Duodenal mucosa (tissue), 2 donors: ENCODE measurements around the gene SNX8.

Source experiments
- H3K27ac ChIP-seq: one replicate; pipeline ENCODE4 v1.7.0; 2013; ENCODE audit warnings: low read depth, low read length
- H3K27me3 ChIP-seq, 2 donors: one replicate each; pipeline ENCODE4 v1.7.0; 2013; ENCODE audit warnings: low read length in 2 of 2, control low read depth in 1 of 2; ENCODE audit not compliant: insufficient read depth in 2 of 2, control insufficient read depth in 1 of 2
- H3K36me3 ChIP-seq, 2 donors: one replicate each; pipeline ENCODE4 v1.7.0; 2013; ENCODE audit warnings: low read length in 2 of 2, control low read depth in 1 of 2; ENCODE audit not compliant: insufficient read depth in 2 of 2, control insufficient read depth in 1 of 2
- H3K4me1 ChIP-seq, 2 donors: one replicate each; pipeline ENCODE4 v1.7.0; 2013; ENCODE audit warnings: low read length in 2 of 2, control low read depth in 1 of 2; ENCODE audit not compliant: insufficient read depth in 2 of 2, control insufficient read depth in 1 of 2
- H3K4me3 ChIP-seq, 2 donors: one replicate each; pipeline ENCODE4 v1.7.0; 2013; ENCODE audit warnings: low read length in 2 of 2, low read depth in 1 of 2
- H3K9ac ChIP-seq, 2 donors: one replicate each; pipeline ENCODE4 v1.7.0; 2013; ENCODE audit warnings: low read length in 2 of 2, low read depth in 1 of 2
- H3K9me3 ChIP-seq, 2 donors: one replicate each; pipeline ENCODE4 v1.7.0; 2013; ENCODE audit warnings: low read length in 2 of 2, control low read depth in 1 of 2; ENCODE audit not compliant: control insufficient read depth in 1 of 2

Gene SNX8

DNA sequence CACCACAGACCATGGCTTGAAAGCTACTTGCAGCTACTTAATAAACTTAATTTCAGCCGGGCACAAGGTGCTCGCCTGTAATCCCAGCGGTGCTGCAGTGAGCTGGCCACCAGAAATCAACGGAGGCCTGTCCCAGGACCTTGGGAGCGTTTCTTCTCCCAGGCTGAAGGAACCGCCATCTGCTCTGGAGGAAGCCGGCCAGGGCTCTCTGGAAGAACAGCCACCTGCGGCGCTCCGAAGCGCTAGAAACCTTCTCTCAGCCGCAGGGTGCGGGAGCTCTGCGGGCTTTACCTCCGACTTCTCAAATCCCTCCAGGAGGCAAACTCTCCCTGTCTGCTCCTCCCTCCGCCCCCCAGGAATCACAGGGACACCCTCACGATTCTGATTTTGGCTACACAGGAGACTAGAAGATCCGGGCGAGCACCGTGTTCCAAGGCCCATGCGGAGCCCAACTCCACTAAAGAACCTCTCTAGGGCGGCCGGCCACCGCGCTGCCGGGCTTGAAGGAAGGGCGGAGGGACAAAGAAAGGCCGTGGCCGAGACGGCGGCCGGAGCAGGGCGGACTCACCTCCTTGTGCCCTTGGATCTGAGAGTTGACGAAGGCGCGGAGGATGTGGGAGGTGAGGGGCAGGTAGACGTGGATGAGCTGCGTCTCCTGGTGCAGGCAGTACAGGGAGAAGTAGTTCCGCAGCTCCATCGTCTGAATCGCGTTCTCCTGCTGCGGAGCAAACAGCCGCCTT, 57.8 kb downstream of the SNX8 start:
- H3K9ac ChIP-seq: no peak overlapping the region
- no peaks in the 10 kb centered on the region for H3K9me3 ChIP-seq
- H3K27me3 ChIP-seq: no peaks in the 10 kb centered on the region
- H3K4me1 ChIP-seq: no peaks in the 10 kb centered on the region
- no peak overlapping the region for H3K27ac ChIP-seq
- no peak overlapping the region for H3K4me3 ChIP-seq
- H3K36me3 ChIP-seq: peaks cover 11 to 37% of the 10 kb centered on the region in 2 donors

GRCh38 chr7:2255145-2256139, 58.8 kb downstream of the SNX8 start:
- no peaks in the 10 kb centered on the region for H3K4me1 ChIP-seq
- H3K36me3 ChIP-seq: peaks cover 13 to 37% of the 10 kb centered on the region in 2 donors
- H3K27ac ChIP-seq: no peak overlapping the region
- H3K9ac ChIP-seq: no peak overlapping the region
- no peaks in the 10 kb centered on the region for H3K9me3 ChIP-seq
- no peak overlapping the region for H3K4me3 ChIP-seq
- no peaks in the 10 kb centered on the region for H3K27me3 ChIP-seq

DNA sequence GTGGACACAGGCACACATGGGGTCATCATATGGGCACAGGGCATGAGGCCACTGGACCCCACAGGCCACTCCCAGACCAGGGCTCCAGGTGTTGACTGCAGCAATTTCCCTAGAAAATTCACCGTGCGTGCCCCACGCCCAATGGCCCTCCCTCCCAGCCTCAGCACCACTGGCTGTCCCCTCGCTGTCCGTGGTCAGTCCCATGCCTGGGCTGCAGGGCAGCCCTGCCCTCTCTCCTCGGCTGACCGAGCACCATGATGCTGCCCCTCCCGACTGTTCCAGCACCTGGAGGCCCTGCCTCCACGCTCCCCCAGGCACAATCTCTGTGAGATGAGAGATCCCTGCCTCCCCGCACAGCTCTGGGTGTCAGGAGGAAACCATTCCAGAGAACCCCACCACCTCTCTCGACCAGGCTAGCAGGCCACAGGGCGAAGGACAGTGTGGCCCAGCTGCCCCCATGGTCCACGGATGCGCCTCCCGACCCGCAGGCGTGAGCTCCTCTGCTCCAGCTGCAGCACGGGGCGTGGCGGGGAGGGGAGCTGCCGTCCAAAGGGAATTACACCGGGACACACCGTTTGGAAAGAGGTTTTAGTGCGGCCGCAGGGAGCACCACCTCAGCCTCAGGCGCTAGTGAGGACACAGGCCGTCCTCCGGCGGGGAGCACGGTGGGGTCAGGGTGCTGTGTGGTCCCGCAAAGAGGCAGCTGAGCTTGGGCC, 59.7 kb downstream of the SNX8 start:
- H3K27ac ChIP-seq: no peak overlapping the region
- no peak overlapping the region for H3K4me3 ChIP-seq
- H3K4me1 ChIP-seq: peaks cover 2 to 3% of the 10 kb centered on the region in 2 donors
- peaks cover 13 to 34% of the 10 kb centered on the region in 2 donors for H3K36me3 ChIP-seq
- H3K9ac ChIP-seq: no peak overlapping the region
- H3K9me3 ChIP-seq: no peaks in the 10 kb centered on the region
- no peaks in the 10 kb centered on the region for H3K27me3 ChIP-seq

DNA sequence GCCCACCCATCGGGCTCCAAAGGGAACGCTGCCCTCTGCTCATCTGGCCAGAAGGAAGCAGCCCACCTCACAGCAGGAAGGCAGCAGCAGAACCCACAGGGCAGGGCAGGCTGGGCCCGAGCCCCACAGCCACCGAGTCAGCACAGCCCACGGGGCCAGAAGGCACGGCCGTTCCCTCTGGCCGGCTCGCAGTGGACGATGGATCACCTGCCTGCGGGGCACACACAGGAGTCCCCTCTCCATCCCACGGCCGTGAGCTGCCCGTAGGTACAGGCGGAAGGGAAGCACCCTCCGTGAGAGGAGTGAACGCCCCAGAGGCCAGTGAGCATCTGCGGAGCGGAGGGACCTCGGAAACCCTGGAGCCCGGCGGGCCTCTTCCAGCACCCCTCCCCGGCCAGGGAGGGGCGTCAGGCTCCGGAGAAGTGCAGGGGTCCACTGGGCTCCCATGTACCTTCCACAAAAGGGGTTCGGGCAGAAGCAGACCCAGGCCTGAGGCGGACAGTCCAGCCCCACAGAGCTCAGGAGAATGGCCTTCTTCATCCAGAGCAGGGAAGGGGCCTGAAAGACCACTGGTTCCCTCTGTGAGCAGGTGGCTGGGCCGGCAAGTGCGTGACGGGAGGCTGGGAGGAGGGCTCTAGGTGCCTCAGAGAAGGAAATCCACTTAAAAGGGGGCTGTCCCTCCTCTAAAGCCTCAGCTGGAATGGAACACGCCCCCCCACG, 60.6 kb downstream of the SNX8 start:
- no peak overlapping the region for H3K4me3 ChIP-seq

DNA sequence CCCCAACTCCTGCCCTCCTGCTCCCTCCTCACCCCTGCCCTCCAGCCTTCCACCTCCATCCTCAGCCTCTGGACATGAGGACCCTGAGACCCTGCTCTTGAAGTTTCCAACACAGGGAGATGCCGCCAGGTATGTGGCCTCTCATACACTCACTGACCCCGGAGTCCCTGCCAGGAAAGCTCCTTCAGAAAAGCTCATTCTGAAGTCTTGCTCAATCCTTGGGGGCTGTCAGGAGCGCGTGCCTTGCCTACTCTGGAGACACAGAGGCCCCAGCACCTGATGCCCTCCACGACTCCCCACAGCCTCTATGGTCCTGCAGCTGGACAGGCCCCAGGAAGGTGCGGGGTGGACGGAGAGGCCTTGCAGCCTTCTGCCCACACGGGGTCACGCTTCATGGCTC, 61.2 kb downstream of the SNX8 start:
- peaks cover 13 to 30% of the 10 kb centered on the region in 2 donors for H3K36me3 ChIP-seq
- no peaks in the 10 kb centered on the region for H3K9me3 ChIP-seq
- H3K27me3 ChIP-seq: no peaks in the 10 kb centered on the region
- H3K4me3 ChIP-seq: no peak overlapping the region
- no peak overlapping the region for H3K27ac ChIP-seq
- H3K4me1 ChIP-seq: peaks cover 8 to 14% of the 10 kb centered on the region in 2 donors
- H3K9ac ChIP-seq: no peak overlapping the region

More for the DNA sequence above, 60.6 kb downstream of the SNX8 start:
- H3K27ac ChIP-seq: no peak overlapping the region
- peaks cover 8 to 11% of the 10 kb centered on the region in 2 donors for H3K4me1 ChIP-seq
- no peaks in the 10 kb centered on the region for H3K9me3 ChIP-seq
- H3K27me3 ChIP-seq: no peaks in the 10 kb centered on the region
- H3K9ac ChIP-seq: no peak overlapping the region
- peaks cover 13 to 30% of the 10 kb centered on the region in 2 donors for H3K36me3 ChIP-seq

- Histone ChIP-seq H3K36me3 (peaks cover 13 to 30% of the 10 kb centered on the region in 2 donors), H3K4me3 (no peak overlapping the region), H3K27me3 (no peaks in the 10 kb centered on the region), H3K9ac (no peak overlapping the region), H3K9me3 (no peaks in the 10 kb centered on the region), H3K4me1 (peaks cover 8 to 14% of the 10 kb centered on the region in 2 donors), H3K27ac (no peak overlapping the region)
Measured at GRCh38 chr7:2251841-2252771, 62.1 kb downstream of the SNX8 start.

DNA sequence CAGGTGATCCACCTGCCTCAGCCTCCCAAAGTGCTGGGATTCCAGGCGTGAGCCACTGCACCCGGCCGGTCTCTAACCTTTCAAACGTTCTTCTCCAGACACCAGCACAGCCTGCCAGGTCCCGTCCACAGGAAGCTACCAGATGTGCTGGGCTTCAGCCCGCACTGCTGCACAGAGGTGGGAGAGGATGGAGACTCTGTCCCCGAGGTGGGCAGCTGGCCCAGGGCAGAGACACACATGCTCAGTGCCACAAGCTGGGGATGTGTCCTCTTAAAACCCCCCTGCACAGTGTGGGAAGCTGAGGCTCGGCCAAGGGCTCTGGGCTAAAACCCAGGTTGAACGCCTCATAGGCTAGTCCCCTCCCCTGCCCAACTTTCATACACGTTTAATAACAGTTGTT, 62.9 kb downstream of the SNX8 start:
- Histone ChIP-seq H3K36me3 (peaks cover 13 to 25% of the 10 kb centered on the region in 2 donors), H3K27ac (no peak overlapping the region)

DNA sequence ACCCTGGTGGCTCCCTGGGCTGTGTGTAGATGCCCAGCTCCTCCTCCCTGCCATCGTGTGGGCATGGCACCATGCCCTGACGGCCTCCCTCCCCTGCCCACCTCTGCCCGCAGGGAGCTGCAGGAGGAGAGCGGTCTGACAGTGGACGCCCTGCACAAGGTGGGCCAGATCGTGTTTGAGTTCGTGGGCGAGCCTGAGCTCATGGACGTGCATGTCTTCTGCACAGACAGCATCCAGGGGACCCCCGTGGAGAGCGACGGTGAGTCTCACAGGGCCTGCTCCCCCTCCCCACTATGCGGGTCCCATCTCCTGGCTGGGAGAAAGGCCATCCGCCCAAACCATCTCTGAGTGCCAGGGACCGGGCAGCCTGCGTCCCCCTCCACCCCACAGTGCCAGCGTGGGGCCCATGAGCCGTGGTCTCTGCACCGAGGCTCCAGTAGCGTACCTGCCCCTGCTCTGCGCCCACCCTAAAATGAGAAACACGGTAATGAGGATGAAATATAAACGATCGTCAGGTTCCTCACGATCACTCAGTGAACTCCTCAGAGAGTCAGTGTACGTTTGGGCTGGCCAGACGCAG, 64.4 kb downstream of the SNX8 start:
- no peaks in the 10 kb centered on the region for H3K9me3 ChIP-seq
- no peaks in the 10 kb centered on the region for H3K27me3 ChIP-seq
- no peak overlapping the region for H3K9ac ChIP-seq
- H3K27ac ChIP-seq: no peak overlapping the region
- H3K36me3 ChIP-seq: peaks cover 6 to 17% of the 10 kb centered on the region in 2 donors
- peaks cover 8 to 19% of the 10 kb centered on the region in 2 donors for H3K4me1 ChIP-seq
- H3K4me3 ChIP-seq: no peak overlapping the region

More for the DNA sequence above, 62.9 kb downstream of the SNX8 start:
- no peaks in the 10 kb centered on the region for H3K9me3 ChIP-seq
- H3K4me3 ChIP-seq: no peak overlapping the region
- H3K9ac ChIP-seq: no peak overlapping the region
- H3K27me3 ChIP-seq: no peaks in the 10 kb centered on the region
- peaks cover 8 to 15% of the 10 kb centered on the region in 2 donors for H3K4me1 ChIP-seq
